Raji (cell line): ENCODE measurements around the gene ADAM19.

Source experiments
- POLR2A ChIP-seq: IDR thresholded peaks from 2 replicates; pipeline ENCODE4 v1.6.1; 2011; ENCODE audit warnings: low read depth, low read length, control low read depth; ENCODE audit not compliant: insufficient read depth

The ADAM19 gene

GRCh38 chr5:157505496-157505895 lies 70.1 kb downstream of the ADAM19 start:
- TF ChIP-seq POLR2A = no peak

GRCh38 chr5:157504053-157504452 lies 71.5 kb downstream of the ADAM19 start:
- no peak for TF ChIP-seq POLR2A

- TF ChIP-seq POLR2A = 0 out of 2 replicates have a peak, but pooled peaks have one; percentile 20
Observed at GRCh38 chr5:157502143-157502647, 73.4 kb downstream of the ADAM19 start.

GRCh38 chr5:157497875-157498611 lies 77.5 kb downstream of the ADAM19 start:
- no peak for TF ChIP-seq POLR2A

- TF ChIP-seq POLR2A = no peak
Observed at GRCh38 chr5:157496864-157497263, 78.7 kb downstream of the ADAM19 start.

GRCh38 chr5:157494178-157494832 lies 81.3 kb downstream of the ADAM19 start:
- TF ChIP-seq POLR2A = no peak

GRCh38 chr5:157492886-157493285 lies 82.7 kb downstream of the ADAM19 start:
- no peak for TF ChIP-seq POLR2A

- TF ChIP-seq POLR2A = no peak
Observed at GRCh38 chr5:157491471-157491995, 84.0 kb downstream of the ADAM19 start.

GRCh38 chr5:157487358-157487757 lies 88.2 kb downstream of the ADAM19 start:
- no peak for TF ChIP-seq POLR2A

GRCh38 chr5:157486861-157487260 lies 88.7 kb downstream of the ADAM19 start:
- 0 out of 2 replicates have a peak, but pooled peaks have one; percentile 9 for TF ChIP-seq POLR2A

- TF ChIP-seq POLR2A = no peak
Observed at GRCh38 chr5:157486221-157486681, 89.3 kb downstream of the ADAM19 start.

GRCh38 chr5:157485811-157486210 lies 89.8 kb downstream of the ADAM19 start:
- no peak for TF ChIP-seq POLR2A

GRCh38 chr5:157485340-157485739 lies 90.2 kb downstream of the ADAM19 start:
- TF ChIP-seq POLR2A = no peak

- TF ChIP-seq POLR2A = no peak
Observed at GRCh38 chr5:157484768-157485167, 90.8 kb downstream of the ADAM19 start.

- TF ChIP-seq POLR2A = no peak
Observed at GRCh38 chr5:157481666-157482065, 93.9 kb downstream of the ADAM19 start.

GRCh38 chr5:157481265-157481664 lies 94.3 kb downstream of the ADAM19 start:
- no peak for TF ChIP-seq POLR2A
